Measurements from ENCODE around the gene COX7A2L.
"Not testable (repeated sequence)": the region's sequence is repeated elsewhere in the genome, so short reads cannot be mapped to it uniquely, and the experiment has no call there.

Gene COX7A2L

DNA sequence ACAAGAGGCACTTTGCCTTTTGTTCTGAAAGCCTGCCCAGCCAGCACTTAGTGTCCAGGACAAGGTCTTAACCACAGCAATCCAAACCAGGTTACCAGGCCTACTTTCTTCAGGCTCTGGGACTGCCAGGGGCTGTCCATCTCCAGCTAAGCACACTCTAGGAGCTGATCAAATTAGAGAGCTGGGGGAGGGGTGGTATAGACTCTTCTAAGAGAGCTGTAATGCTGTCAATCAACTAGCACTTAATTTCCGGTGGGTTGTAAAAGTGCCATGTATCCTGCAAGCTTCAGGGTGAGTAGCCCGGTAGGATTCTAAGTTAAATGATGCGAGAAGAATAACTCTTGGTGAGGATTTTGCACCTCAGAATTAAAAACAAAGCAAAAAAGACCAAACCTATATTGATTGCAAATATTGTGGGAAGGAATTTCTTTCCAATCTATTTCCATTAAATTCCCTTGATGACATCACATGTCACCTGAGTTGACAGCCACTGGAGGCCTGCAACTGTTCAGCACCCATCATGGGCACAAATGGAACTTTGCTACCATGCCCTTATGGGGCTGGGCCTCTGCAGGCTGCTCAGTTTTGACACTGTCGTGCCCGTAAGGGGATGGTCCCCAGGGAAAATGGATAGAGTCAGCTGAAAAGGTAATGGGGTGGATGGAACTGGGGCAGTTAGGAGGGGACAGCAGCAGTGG lies 8.7 kb upstream of the COX7A2L start:
- Histone ChIP-seq H3K4me3 (no peak overlapping the region), H3K27ac (peak overlapping the region in 9 of 21 experiments; percentile 14 to 68 (median 28))

DNA sequence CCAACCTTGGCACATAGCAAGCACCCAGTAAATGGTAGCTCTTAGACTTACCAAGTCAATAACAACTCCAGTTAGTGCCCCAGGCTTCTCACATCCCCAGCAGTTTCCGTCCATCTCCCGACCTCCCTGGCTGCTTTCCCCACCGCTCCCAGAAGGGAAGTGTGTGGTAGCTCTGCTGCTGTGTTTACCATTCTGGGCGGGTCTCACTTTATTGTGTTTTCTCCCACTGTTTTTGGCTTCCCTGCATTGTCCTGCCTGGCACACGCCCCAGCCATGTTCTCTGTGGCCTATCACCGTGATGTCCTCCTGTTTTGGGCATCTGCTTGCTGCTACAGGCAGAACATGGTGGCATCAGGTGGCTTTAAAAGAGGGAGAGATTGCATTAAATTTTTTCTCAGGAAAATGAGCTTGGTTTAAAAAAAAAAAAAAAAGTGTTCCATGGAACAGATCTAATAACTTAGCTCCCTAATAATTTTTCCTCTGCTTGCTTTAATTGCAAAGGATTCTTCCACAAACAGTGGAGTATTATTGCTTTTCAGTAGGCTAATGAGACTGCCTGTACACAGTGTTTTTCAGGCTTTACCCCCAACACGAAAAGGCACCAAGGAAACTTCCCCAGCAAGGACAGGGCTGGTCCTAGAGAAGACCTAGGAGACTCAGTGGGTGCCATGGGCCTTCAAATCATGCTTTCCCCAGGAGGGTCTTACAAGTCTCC lies 8.0 kb upstream of the COX7A2L start:
- H3K4me3 ChIP-seq, result no peak overlapping the region

DNA sequence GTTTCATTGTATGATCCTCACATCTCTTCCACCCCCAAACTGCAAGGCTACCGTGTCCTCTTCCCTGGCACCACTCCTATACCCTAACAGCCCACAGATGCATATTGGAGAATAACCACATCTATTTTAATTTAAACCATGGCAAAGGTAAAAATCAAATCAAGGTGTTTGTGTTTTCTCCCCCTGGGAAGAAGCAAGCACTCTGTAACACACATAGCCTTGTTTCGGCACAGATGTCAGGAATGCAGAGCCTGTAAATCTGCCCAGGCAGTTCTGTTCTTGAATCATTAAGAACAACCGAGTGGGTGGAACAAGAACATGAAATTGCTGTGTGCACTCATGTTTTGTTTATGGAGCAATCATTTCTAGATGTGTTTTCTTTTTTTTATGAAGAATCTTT lies 6.8 kb upstream of the COX7A2L start:
- no peak overlapping the region for H3K4me3 ChIP-seq
- H3K27ac ChIP-seq, result peak overlapping the region in 17 of 21 experiments; percentile 10 to 80 (median 63)

More for the DNA sequence above, 8.0 kb upstream of the COX7A2L start:
- H3K27ac ChIP-seq, result peak overlapping the region in 13 of 21 experiments; percentile 14 to 70 (median 42)

DNA sequence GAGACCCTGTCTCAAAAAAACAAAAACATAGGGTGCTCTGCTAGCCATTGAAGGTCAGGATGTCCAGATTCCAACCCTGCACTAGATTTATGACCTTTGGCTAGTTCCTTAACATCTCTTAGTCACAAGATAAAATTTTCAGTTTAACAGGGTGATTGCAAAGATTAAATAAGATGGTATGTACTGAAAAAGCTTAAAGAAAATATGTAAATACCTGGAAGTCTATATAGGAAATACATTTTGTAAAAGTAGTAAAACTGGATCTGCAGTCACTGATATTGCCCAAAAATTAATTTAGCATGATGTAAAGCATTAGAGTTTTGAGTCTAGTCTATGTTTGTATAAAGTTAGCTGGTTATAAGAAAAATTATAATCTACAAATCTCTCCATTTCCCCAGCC lies 5.4 kb upstream of the COX7A2L start:
- peak overlapping the region in 1 of 21 experiments; percentile 80 for H3K27ac ChIP-seq

DNA sequence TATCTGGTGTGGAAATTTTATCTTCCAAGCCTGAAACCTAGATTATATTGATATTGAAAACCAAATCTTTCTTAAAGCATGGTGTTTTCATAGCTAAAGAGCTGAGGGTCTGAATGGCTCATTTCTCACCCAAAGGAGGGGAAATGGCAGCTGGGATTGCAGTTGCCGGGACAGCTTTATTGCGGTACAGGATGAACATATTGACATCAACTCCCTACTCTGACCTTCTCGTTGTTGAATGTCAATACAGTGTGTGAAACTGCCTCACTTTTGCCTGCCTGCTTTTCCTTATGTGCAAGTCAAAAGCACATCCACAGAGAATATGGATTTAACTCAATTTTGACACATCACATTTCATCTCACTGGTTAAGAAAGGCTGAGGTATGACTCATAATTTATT lies 3.6 kb upstream of the COX7A2L start:
- Histone ChIP-seq H3K4me3 (no peak overlapping the region), H3K27ac (no peak overlapping the region)

More for the DNA sequence above, 5.4 kb upstream of the COX7A2L start:
- H3K4me3 ChIP-seq, result no peak overlapping the region

DNA sequence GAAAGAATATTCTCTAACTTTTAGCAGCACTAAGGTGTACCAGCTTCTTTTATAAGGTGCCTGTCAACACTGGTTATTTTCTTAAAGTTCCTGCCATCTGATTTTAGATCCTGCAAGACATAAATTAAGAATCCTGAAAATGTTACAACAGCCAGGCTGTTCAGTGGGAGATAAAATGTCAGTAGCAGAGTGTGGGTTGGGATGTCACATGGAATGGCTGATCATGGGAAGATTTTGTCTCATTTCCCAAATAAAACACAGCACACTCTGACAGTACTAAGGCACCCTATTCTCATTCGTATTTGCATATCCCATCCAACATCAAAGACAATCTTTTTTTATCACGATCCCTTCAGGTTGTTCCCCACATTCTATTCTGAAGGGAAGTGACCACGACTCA lies 2.4 kb upstream of the COX7A2L start:
- Histone ChIP-seq H3K4me3 (no peak overlapping the region), H3K27ac (no peak overlapping the region)

DNA sequence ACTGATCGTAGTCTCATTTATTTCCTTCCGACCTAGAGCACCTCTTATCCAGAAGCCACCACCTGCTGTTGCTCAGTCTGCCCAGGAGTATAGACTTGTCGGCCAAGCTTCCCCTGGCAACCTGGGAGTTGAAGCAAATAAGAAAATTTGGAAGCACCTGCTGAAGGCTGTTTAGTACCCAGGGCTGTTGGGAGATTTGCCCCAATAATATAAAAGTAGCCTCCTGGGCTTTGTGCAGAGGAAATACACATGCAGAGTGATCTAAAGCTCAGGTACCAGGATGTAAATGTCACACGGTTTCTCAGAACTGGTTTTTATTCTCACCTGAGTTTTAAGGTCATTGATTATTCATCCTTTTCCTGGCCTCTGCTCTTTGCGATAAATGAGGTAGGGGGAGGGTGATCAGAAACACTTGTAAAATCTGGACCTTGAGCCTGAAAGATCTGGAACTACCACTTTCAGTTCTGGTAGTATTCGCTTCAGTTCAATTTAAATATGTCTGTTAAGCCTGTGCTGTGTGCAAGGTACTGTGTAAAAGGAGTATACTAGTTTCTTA lies 789 bp upstream of the COX7A2L start:
- Histone ChIP-seq H3K4me3 (peak overlapping the region; percentile 6 to 99 (median 68)), H3K27ac (peak overlapping the region in 16 of 21 experiments; percentile 66 to 98 (median 96))

DNA sequence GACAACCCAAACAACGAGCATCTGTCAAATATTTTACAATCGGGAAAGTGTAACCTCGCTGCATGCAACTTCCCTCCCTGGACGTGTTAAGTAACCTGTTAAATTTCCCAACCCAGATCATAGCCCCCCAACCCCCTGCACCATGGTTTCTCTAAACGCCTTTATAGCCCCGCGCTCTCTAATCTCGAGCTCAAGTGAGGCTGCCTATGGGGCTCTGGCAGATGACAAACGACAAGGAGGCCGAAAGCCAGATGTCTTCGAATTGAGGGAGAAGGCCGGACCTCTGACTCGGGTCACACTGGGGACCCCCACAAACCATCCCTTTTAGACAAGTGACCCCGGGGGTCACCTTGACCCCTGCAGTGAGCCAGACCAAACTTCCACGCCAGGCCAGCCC lies 526 bp downstream of the COX7A2L start:
- peak overlapping the region; percentile 44 to 98 (median 95) for H3K27ac ChIP-seq
- H3K4me3 ChIP-seq, result peak overlapping the region; percentile 63 to 99 (median 87)

DNA sequence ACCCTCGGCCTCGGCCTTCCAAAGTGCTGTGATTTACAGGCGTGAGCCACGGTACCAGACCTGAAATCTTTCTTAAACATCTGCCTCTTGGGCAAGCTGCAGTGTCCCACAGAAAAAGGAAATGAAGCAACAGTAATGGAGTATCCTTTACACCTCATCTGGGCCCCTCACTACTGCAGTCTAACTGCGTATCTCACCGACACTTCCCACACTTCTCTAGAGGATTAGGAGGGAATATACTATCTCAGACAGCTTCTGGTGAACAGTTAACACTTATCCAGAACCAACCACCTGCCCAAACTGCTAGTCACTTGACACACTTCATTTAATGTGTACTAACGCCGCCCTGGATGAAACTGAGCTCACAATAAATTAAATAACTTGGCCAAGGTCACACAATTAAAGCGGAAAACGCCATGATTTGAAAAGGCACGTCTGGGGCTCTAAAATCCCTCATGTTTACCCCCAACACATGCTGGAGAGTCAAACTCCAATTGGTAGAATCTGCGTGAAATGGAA lies 993 bp downstream of the COX7A2L start:
- Histone ChIP-seq H3K4me3 (peak overlapping the region; percentile 63 to 99 (median 87)), H3K27ac (peak overlapping the region in 20 of 21 experiments; percentile 86 to 98 (median 95))

DNA sequence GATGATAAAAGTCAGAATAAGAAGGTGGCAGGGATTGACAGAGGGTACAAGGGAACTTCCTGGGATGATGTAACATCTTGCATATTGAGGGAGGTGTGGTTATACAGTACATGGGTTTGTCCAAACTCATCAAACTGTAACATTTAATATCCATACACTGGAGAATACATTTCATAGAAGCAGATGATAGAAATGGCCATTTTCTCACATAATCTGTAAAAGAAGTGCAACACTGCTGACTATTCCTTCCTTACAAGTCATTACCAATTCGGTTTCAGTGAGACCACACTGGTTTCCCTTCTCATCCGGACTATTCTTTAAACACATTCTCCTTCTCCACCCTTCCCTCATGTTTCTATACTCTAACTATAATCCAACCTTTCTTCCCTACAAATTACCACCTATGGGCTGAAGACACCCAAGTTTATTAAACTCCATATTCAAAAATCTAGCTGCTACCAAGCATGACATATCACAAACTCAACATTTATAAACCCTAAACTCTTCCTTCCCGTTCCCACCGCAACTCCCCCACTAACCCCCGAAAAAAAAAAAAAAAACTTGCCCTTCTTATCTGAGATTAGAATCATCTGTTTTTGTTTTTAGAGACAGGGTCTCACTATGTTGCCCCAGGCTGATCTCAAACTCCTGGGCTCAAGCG lies 1.6 kb downstream of the COX7A2L start:
- Histone ChIP-seq H3K27ac (peak overlapping the region in 17 of 21 experiments; percentile 4 to 98 (median 95)), H3K4me3 (peak overlapping the region; percentile 63 to 99 (median 87))

DNA sequence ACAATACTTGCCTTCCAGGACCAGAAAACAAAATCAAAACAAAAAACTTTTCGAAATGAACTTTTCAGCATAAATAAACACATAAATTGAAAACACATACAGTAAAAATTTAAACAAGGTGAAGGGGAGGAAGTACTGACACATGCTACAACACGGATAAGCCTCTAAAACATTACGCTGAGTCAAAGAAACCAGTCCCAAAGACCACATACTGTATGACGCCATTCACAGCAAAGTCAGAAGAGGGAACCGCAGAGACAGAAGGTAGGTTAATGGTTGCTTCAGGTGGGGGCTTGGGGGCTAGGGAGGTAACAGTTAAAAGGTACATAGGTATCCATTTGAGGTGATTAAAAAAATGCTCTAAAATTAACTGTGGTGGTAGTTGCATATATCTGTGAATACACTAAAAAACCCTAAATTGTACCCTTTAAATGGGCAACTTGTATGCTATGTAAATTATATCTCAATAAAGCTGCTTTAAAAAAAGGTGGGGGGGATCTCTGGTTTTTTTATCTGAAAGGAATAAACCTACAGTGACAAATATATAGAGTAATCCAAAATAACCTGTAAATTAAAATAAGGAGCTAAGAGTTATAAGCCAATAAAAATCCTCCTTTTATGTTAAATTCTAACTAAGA lies 7.1 kb downstream of the COX7A2L start:
- no peak overlapping the region for H3K27ac ChIP-seq
- no peak overlapping the region for H3K4me3 ChIP-seq

DNA sequence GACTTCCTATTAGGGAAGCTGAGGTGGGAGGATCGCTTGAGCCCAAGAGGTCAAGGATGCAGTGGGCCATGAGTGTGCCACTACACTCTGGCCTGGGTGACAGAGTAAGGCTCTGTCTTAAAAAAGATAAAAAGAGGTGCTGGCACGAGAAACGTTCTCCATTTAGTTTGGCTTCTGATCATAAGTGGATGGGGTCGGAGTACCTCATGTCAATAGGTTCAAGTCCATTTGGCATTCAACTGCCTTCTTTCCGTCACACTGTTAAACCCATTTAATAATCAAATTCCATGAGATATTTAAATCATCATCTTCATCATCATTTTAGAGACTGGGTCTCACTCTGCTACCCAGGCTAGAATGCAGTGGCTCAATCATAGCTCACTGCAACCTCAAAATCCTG lies 9.2 kb downstream of the COX7A2L start:
- Histone ChIP-seq H3K27ac (no peak overlapping the region), H3K4me3 (no peak overlapping the region)

DNA sequence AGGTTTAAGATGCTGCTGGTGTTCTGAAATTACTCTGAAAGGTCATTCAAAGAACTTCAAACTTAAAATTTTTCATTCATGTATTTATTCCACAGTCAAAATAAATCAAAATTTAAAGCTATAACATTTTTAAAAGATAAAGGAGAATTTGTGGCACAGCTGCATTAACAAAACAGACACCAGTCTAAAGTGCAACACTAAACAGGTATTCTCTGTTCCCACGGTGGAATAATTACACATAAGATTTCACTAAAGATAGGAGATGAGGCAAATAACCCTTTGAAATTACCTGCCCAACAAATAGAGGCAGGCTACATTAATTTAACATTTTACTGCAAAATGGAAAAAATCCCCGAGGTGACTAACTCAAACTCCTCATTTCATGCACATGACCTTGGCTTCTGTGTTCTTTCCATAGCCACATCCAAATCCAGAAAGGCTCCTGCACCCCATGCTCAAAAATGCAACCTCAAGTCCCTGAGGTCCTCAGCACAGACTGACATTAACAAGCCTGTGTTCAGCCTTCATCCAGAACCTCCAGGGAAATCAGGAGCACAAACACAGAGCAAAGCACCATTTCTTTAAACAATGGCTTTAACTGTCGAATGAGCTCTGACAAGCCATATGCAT lies 10.5 kb downstream of the COX7A2L start:
- H3K4me3 ChIP-seq, result no peak overlapping the region
- no peak overlapping the region for H3K27ac ChIP-seq

DNA sequence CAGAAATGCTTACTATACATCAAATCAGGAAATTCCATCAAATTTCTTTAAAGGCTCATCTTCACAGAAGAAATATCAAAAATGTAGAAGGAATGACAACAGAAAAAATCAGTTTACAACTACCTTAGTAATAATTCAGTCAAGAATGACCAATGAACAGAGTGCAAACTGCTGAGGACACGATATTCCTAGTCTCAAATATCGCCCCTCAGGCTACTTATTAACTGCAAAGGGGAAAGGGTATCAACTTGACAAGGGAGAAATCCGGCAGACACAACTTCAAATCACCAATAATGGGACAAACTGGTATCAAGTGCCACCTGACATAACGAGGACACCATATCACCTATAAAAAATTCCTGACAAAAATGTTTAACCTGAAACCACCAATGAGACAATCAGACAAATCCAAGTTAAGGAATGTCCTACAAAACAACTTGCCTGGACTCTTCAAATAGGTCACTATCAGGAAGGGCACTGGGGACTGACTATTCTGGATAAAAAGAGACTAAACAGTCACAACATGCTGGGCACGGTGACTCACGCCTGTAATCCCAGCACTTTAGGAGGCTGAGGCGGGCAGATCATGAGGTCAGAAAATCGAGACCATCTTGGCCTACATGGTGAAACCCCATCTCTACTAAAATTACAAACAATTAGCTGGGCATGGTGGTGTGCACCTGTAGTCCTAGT lies 12.8 kb downstream of the COX7A2L start:
- no peak overlapping the region for H3K27ac ChIP-seq
- no peak overlapping the region for H3K4me3 ChIP-seq

DNA sequence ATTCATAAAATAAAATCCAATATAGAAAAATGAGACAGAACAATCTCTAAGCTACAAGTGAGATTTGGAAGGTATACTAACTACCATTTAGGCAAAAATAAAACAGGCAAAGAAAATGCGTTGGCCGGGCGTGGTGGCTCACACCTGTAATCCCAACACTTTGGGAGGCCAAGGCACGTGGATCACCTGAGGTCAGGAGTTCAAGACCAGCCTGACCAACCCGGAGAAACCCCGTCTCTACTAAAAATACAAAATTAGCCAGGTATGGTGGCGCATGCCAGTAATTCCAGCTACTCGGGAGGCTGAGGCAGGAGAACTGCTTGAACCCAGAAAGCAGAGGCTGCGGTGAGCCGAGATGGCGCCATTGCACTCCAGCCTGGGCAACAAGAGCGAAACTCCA lies 13.5 kb downstream of the COX7A2L start:
- H3K27ac ChIP-seq, H3K4me3 ChIP-seq: not testable (repeated sequence)

DNA sequence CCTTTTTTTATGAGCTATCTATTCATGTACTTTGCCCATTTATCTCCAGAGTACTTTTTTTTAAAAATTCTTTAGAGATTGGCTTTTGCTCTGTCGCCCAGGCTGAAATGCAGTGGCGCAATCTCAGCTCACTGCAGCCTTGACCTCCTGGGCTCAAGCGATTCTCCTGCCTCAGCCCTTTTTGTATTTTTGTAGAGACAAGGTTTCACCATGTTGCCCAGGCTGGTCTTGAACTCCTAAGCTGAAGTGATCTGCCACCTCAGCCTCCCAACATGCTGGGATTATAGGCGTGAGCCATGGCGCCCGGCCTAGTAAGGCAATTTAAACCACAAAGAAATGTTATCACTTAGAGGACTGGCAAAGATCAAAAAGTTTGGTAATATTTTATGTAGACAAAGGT lies 14.2 kb downstream of the COX7A2L start:
- not testable (repeated sequence) for H3K4me3 ChIP-seq, H3K27ac ChIP-seq

DNA sequence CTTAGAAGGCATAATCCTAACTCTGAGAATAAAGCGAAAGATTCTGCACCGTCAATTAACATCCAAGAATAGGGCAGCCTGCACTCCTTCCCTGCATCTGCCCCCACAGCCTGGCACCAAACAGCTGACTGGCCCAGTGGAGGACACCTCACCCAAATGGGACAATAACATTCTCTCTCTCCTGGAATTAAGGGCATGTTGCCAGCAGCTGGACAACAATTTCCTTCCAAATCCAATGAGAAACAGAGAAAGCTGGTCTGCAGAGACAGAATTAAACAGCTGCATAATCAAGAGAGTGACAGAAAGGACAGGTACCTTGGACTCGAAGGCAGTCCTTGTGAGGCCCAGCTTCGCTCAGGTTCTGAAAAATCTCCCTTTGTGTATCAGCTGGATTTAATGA lies 15.0 kb downstream of the COX7A2L start:
- Histone ChIP-seq H3K27ac (no peak overlapping the region), H3K4me3 (no peak overlapping the region)

DNA sequence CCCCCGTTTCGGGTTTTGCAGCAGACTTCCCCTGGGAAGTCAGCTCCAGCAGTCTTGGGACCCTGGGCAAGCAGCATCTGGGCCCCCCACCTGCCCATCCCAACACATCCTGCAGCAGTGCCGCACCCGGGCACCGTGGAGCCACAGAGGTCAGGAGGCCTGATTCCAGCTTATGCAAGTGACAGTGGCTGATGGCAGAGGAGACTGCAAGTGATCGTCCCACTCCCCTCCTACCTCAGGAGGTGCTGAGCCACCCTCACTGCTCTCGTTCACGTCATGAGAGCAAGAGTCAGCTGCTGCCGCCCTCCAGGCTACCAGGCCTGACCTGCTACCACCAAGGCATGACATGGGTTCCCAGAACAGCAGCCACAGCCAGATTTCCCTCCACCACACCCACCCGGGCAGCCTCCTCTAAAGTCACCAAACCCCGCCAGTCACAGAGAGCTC lies 18.2 kb downstream of the COX7A2L start:
- Histone ChIP-seq H3K27ac (peak overlapping the region in 13 of 21 experiments; percentile 18 to 80 (median 47)), H3K4me3 (no peak overlapping the region)
